ENCODE results near the gene LINC00305. TPM values are rescaled to one million over a fixed set of nuclear protein-coding genes. Genes with fewer than 3 reads are reported as not detected.

LINC00305 gene
- total RNA-seq, 1 experiment from 2014 or later = not detected

GRCh38 chr18:64053246-64053645, 95.6 kb downstream of the LINC00305 start:
- in situ Hi-C loops (cut with HindIII; ENCODE audit: low pct_unique_long_range_greater_than_20kb, low sequenced_read_pairs) = no loop called here
- no peak for DNase-seq (ENCODE audit: low read depth)

GRCh38 chr18:64052772-64053171, 96.1 kb downstream of the LINC00305 start:
- no peak for DNase-seq (ENCODE audit: low read depth)

GRCh38 chr18:64044616-64045015, 104.3 kb downstream of the LINC00305 start:
- DNase-seq (ENCODE audit: low read depth) = no peak
- in situ Hi-C loops (cut with HindIII; ENCODE audit: low pct_unique_long_range_greater_than_20kb, low sequenced_read_pairs) = no loop called here

More at GRCh38 chr18:64052772-64053171, 96.1 kb downstream of the LINC00305 start:
- in situ Hi-C loops (cut with HindIII; ENCODE audit: low pct_unique_long_range_greater_than_20kb, low sequenced_read_pairs) = no loop called here

- no peak for DNase-seq (ENCODE audit: low read depth)
- in situ Hi-C loops (cut with HindIII; ENCODE audit: low pct_unique_long_range_greater_than_20kb, low sequenced_read_pairs) = no loop called here
Observed at GRCh38 chr18:64042728-64043358, 106.0 kb downstream of the LINC00305 start.

- in situ Hi-C loops (cut with HindIII; ENCODE audit: low pct_unique_long_range_greater_than_20kb, low sequenced_read_pairs) = no loop called here
- peak; percentile 6 for DNase-seq (ENCODE audit: low read depth)
Observed at GRCh38 chr18:64037812-64038414, 111.0 kb downstream of the LINC00305 start.

GRCh38 chr18:64032312-64032711, 116.6 kb downstream of the LINC00305 start:
- in situ Hi-C loops (cut with HindIII; ENCODE audit: low pct_unique_long_range_greater_than_20kb, low sequenced_read_pairs) = no loop called here
- no peak for DNase-seq (ENCODE audit: low read depth)

- DNase-seq (ENCODE audit: low read depth) = no peak
- in situ Hi-C loops (cut with HindIII; ENCODE audit: low pct_unique_long_range_greater_than_20kb, low sequenced_read_pairs) = no loop called here
Observed at GRCh38 chr18:64031411-64031810, 117.5 kb downstream of the LINC00305 start.

Other genes with a start within 250 kb of the LINC00305 start
- not detected in 2 replicates for gene SERPINB10, start 241.1 kb downstream of the LINC00305 start, total RNA-seq (2014; rRNA removed; shearing (Covaris generic); ENCODE audit: low replicate concordance)
- not detected in 2 replicates for gene HMSD, start 199.8 kb downstream of the LINC00305 start, total RNA-seq (2014; rRNA removed; shearing (Covaris generic); ENCODE audit: low replicate concordance)
- gene SERPINB8, start 179.0 kb downstream of the LINC00305 start, total RNA-seq (2014; rRNA removed; shearing (Covaris generic); ENCODE audit: low replicate concordance) = 0.12 and 4.9 TPM in 2 replicates

Data from Caki2 (cell line).